HG02852 (cell line): Measurements from ENCODE around the gene P2RX3.
"Not testable (repeated sequence)": the region's sequence is repeated elsewhere in the genome, so short reads cannot be mapped to it uniquely, and the experiment has no call there.

Source experiments
- ATAC-seq: cut with Tn5 transposase; IDR thresholded peaks from one replicate; pipeline ENCODE4 v1.9.1; 2021; ENCODE audit warnings: mild to moderate bottlenecking, moderate library complexity; ENCODE audit not compliant: unreplicated experiment

P2RX3 gene

DNA sequence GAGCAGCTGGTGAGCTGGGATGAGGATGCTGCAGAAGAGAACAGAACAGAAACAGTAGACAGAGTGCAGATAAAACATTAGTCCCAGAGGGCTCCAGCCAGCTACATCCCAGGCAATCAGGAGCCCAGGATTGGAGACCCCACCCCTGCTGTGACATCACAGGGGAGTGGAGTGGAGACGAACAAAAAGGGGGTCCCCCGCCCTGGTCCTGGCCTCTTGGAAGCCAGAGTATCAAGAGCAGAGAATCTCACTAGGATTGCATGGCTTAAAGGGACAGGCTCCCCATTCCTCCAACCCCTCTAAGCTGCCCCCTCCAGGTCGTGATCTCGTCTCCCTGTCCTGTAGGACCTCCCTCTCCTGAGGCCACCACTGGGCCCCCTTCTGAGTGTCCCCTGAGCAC, at the start of gene P2RX3:
TSS of gene P2RX3 (plus strand) at position 211 of the 400 bp plus-strand sequence. CDS start 199 bp downstream, outside the sequence.
- no peak for ATAC-seq

DNA sequence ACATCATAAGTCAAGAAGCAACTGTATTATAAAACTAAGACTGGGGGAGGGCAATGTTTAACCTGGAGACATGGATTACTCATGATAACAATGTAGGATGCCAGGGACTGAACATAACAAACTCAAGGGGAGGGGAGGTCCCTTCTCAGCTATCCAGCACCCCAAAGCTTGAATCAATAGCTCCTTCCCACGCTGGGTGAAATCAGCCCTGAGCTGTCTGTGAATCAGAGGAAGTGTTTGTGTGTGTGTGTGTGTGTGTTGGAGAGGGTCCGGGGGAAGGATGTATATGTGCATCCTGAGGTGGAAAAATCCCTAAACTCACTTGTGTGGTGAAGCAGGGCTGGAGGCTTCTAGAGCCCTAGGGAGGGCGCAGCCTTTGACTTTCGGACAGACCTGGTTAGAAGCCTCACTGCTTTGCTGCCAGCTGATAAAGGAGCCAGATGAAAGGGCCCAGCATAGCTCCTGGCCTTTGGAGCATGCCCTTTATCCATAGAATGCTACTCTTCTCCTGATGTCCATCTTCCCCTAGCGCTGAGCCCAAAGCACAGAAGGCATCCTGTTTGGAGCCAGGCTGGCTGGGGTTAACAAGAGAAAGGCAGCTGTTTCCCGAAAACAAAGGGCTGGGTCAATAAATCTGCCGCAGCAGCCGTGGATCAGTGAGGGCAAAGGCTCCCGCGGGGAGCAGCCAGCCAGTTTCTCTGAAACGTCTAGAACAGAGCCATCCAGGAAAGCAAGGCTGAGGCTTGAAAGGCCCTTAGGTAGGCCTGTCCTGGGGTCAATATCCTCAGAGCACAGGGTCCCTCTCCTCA, 49.2 kb upstream of the P2RX3 start:
- no peak for ATAC-seq

DNA sequence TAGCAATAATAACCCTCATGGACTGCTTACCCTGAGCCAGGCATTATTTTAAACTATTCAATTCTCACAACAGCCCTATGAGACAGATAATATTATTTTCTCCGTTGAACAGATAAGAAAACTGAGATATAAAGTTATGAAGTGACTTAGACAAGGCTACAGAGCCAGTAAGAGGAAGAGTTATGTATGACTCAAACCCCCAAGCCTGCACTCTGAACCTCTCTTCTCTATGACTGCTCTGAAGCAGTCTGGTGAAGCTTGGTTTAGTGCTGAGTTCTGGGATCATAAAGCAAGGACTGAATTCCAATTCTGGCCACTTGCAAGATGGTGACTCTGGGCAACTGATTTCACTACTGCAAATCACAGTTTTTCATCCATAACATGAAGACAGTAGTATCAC, 47.9 kb upstream of the P2RX3 start:
- no peak for ATAC-seq

DNA sequence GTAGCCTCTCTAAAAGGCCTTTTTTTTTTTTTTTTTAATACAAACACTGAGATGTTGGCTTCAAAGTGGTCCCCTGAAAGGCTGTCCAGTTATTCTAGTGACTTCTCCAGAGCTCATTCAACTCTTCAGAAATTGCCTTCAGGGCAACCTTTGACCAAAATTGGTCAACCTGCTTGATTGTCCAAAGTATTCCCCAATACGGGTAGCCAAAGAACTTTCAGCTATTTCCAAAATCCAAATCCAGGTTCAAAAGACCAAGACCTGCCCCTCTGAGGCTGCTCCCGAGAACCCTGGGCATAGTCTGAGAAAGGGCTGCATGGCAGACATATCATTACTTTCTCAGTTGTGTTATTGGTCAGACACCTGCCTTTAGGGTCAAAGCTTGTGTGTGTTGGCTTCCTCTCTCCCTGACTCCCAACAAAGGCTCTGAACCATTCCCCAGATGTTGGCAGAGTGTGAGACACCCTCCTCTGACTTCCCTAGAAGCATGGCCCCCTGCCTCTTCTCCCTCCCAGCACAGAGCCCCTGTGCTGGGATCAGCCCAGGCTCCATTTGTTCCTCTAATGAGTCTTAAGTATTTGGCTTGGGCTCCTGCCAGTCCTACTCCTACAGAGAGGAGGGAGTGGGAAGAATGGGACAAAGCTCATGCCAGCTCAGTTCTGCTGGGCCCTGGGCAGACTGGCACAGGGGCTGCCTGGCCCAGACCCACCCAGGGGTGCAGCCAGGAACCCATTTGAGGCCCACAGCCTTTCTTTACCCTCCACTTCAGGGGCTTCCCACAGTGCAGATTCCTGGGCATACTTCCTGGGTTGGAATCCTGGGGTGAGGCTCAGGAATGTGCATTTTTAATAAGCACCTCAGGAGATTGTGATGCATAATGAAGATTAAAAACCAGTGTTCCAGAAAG, 43.7 kb upstream of the P2RX3 start:
- ATAC-seq = no peak

DNA sequence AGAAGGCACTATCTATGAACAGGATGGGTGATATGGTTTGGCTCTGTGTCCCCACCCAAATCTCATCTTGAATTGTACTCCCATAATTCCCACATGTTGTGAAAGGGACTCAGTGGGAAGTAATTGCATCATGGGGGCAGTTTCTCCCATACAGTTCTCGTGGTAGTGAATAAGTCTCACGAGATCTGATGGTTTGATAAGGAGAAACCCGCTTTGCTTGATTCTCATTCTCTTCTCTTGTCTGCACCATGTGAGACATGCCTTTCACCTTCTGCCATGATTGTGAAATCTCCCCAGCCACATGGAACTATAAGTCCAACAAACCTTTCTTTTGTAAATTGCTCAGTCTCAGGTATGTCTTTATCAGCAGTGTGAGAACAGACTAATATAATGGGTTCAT, 41.9 kb upstream of the P2RX3 start:
- ATAC-seq = not testable (repeated sequence)

DNA sequence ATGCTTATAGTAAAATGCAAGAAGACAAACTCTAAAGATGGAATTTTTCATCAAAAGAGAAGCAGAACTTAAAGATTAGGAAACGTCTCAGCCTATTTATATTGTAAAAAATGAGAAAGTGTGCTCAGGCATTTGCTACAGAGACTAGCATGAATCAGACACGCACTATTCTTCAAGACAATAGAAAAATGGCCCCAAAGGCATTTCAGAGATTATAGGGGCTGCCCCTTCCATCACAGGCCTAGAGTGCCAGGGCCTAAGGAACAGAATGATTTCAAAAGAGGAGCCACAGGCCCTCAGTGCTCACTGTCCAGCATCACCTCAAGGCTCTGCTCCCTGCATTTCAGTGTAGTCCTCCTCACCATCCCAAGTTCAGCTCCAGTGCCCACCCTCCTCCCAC, 40.9 kb upstream of the P2RX3 start:
- ATAC-seq = no peak

DNA sequence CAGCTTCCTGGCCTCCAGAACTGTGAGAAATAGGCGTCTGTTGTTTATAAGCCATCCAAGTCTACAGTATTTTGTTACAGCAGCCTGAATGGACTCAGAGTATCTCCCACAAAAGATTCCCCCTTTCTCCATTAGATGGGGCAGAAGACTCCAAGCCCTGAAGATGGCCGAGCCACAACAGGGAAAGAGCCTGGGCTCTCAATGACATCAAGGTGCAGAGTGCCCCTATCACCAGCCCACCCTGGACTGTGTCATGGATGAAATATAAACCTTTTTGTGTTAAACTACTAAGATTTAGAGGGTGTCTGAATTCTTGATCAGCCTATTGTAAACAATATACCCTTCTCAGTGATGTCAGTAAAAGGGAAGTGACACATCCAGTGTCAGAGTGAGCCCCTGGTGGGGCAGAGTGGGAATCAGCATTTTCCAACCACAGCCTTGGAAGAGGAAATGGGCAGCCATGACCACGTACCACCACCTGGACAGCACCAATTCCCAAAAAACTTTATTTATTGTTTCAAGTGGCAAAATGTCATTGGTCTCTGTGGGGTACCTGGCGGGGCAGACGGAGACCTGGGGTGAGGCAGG, 38.9 kb upstream of the P2RX3 start:
- ATAC-seq = no peak

DNA sequence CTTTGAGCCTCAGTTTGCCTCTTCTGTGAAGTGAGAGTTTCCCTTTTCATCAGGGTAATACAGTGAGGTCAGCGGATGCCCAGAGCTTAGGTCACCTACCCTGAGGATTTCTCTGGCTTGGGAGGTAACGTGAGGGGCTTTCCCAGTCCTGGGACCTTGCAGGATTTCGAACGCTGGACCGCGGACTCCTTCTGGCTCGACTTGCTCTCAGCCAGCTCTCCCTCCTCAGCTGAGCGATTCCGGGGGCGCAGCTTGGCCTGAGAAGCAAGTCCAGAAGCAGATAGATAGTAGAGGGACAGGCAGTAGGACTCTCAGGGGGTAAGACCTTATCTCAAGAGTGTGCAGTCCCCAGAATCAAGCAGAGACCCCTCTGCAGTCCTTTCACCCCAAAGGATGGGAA, 37.4 kb upstream of the P2RX3 start:
- ATAC-seq = no peak

DNA sequence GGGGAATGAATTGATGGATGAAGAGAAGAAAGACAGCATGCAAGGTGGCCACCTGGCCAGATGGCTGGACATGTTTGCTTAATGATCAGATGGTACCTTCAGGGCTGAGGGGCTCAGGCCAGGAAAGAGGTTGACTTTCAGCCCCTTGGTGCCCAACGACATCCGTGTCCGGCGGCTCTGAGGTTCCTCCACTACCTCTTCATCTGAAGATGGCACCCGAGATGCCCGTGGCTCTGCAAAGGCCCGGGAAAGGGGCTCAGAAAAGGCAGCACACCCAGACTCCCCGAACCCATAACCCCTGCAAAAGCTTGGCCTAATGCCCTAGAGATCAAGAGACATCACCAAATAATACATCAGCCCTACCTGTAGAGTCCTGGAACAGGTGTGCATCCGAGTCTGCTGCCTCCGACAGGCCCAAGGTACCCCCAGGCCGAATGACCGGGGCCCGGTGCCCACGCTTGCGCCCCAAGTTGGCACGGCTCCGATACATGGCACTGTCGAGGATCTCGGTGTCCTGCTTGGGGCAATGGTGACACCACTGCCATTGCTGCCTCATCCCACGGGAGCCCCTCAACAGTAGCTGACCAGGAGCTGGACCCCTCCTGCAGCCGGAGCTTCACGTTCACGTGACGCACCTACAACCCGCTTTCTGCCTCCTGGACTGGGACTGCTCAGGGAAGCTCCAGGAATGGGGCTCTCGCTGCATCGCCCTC, 36.3 kb upstream of the P2RX3 start:
- no peak for ATAC-seq

DNA sequence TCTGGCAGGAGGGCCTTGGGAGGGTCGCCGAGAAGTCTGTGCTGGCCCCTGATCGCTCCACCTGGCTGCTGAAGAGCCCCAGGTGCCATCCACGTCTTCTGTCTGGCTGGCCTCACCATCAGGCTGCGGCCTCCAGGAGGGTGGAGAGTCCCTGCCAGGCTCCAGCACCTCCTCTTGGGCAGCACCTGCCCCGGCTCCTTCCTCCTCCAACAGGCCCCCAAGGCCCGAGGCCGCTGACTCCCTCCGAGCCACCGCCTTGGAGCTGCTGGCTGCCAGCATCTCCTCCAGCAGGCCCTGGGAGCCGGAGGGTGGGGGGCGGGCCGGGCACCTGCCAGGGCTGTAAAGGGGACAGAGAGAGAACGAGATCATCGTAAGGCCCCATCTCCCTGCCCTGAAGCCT, 35.7 kb upstream of the P2RX3 start:
- ATAC-seq = no peak

DNA sequence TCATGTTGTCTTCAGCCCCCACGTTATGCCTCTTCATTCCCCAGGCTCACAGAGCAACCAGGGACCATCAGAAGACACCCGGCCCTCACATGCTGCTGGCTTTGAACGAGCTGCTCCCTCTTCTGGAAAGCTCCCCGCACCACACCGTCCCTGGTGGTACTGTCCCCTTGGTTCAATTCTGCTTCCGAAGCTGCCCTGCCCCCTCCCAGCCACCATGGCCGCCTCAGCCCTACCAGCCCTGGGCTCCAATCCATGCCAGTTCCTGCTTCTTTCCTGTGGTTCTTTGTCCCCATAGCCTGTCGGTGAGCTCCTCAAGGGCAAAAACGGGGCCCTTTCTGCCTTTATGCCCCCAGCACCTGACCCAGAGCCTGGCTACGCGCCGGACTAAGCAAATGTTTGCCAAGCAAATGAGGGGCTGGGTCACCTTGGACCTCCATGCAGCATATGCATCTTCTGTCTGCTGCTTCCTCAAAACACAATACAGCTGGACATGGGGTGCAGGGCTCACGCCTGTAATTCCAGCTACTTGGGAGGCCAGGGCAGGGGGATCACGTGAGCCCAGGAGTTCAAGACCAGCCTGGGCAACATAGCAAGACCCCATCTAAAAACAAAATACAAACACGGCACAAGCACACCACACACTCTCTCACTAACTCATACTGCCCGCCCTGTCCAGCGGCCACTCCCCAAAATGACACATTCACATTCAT, 34.7 kb upstream of the P2RX3 start:
- no peak for ATAC-seq

DNA sequence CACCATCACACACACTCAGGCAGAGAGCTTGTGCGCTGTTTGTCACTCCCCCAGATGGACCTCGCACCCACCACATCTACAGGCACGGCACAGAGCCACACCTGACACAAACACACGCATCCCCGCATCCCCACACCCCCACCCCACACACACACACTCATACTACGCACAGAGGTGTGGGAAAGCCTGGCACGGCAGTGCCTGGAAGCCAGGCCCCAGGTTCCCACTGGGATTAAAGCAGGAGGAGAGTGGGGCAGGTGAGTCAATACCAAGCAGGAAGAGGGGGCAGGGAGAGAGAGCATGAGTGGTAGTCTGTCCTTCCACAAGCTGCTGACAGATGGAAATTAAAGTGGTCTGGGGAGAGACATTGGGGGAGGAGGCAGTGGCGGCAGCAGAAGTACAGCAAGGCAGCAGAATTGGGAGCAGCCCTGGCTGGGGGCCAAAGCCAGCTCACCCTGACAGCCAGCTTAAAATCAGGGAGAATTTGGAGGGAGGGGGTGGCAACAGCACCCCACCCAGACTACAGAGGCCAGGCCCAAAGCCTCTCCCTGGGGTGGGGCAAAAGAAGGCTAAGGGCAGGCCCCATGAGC, 34.1 kb upstream of the P2RX3 start:
- ATAC-seq = no peak

DNA sequence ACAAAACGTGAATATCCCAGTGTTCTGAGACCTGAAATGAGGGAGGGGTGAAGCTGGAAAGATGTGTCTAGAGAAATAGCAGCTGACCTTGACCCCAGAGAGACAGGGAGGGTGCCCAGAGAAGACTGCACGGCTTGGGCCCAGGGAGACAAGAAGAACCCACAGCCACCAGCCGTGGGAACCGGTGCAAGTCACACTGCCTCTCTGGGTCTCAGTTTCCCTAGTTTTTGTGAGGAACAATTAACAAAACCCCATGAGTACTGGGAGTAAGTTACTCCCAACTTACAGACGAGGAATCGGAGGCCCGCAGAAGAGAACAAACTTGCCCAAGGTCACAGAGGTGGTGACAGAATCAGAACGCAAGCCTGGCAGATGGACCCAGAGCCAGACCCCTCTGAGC, 32.6 kb upstream of the P2RX3 start:
- ATAC-seq = no peak

DNA sequence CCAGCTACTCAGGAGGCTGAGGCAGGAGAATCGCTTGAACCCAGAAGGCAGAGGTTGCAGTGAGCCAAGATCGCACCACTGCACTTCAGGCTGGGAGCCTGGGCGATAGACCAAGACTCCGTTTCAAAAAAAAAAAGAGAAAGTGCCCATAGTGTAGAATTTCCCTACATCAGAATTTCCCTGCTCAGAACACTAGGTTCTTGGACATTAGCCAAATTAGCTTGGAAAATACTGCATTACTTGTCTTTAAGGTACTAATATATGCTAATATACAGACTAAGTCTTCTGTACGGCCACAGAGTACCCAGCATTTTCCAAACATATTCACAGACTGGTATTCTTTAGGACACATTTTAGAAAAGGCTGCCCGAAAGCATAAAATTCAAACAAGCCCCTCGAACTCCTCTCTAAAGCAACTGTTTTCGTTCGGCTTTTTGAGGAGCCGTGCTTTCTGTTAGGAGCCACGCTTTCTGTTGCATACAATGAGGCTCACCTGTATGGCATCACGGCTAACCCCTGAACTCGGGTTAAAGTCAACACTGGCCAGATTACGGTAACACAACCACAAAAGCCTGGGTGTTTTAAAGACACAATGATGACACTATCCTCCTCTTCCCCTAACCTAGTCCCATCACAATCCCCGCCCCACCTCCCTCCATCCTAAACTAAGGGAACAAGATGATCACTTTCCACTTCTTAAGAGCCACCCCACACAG, 31.8 kb upstream of the P2RX3 start:
- ATAC-seq = no peak

DNA sequence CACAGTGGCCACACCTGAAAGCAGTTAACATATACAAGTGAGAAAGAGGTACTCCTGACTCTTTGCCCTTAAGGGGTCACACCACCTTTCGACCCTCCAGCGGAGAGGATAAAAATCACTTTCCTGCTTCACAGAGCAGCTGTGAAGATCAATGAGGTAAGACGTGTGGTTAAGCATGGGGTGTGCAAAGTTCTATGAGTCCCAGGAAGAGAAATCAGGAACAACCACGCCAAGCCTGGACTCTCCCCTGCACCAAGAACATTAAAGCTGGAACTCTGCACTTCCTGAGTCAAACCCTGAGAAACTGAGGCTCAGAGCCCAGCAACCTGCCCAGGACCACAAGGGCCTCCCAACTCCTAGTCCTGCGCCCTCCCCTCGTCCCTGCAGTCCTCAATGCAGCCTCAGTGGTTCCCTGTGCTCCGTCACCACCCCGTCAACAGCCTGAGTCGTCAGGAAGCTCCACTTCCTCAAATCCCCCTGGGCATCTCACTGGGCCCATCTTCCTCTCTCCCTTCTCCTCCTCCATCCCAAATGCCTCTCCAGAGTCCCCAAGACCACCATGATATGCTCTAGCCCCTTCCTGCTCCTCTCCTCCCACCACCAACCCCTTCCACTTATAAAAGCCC, 31.1 kb upstream of the P2RX3 start:
- no peak for ATAC-seq

DNA sequence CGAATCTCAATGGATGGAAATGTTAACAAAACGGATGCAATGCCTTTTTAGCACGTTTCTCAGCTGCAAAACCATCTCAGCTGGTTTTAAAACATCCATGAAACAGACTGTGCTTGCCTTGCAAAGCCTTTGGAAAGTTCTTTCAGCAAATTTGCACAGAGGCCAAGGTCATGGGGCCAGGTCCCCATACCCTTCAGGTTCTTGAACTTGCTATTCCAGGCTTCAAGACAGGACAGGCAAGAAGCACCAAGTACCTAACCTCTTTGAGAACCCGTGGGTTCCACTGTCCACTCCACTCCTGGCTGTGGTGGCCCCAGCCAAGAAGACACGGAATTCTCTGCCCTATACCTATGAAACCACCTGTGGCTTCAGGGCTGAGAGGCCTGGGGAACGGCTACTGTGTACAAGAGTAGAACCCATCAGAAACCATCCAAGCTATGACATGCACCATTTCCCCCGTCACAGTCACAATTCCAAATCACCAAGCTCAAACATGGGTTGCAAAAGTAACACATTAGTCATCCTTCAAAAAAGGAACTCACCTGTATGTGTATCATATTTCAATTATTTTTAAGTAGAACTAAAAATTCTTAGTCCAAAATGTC, 30.4 kb upstream of the P2RX3 start:
- ATAC-seq = no peak

DNA sequence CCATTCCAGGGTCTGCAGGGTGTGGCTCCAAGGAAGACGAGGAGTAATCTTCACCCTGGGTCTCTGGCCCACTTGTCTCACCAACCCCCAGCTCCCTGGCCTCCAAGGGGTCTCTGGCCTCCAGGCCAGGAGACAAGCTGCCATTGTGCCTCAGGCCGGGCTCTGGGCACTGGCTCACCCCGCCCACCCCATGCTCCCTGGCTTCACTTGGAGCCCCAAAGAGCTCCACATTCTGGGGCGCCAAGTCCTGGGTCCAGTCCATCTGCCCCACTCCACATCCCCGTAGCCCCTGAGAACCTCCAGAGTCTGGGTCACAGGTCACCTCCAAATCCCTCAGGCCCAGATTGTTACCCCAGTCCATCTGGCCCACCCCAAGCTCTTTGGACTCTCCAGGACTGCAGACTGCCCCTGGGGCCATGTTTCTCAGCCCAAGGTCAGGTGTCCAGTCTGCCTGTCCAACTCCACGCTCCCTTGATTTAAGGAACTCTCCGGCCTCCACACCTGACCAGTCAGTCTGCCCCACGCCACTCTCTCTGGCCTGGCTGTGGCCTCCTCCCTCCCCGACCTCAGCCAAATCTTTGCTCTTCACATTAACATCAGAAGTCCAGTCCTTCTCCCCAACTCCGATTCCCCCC, 29.6 kb upstream of the P2RX3 start:
- no peak for ATAC-seq
